GM23248 (cell line): ENCODE data around the gene KLHL40. TPM values are rescaled to one million over a fixed set of nuclear protein-coding genes. Genes with fewer than 3 reads are reported as not detected.

Experiments used
- DNase-seq: peaks from one replicate; pipeline ENCODE4 v3.0.0-alpha.2; 2015
- H2AFZ ChIP-seq: fragments of 200-600 bp; sonication (generic); 2 replicates; pipeline ENCODE4 v1.6.1; 2016; ENCODE audit warnings: antibody characterized with exemption
- H3F3A ChIP-seq: fragments of 200-600 bp; sonication (generic); 2 replicates; pipeline ENCODE4 v1.6.1; 2016; ENCODE audit warnings: mild to moderate bottlenecking, antibody characterized with exemption, mixed run types; ENCODE audit not compliant: insufficient read depth
- H3K27ac ChIP-seq: fragments of 200-600 bp; sonication (generic); 2 replicates; pipeline ENCODE4 v1.5.1; 2016; ENCODE audit warnings: mild to moderate bottlenecking
- H3K27me3 ChIP-seq: fragments of 200-600 bp; sonication (generic); replicated peaks from 2 replicates; pipeline ENCODE4 v1.6.1; 2016; ENCODE audit warnings: mild to moderate bottlenecking; ENCODE audit not compliant: insufficient read depth
- H3K36me3 ChIP-seq: fragments of 200-600 bp; sonication (generic); 2 replicates; pipeline ENCODE4 v1.6.1; 2016; ENCODE audit warnings: low read depth, mild to moderate bottlenecking
- H3K4me1 ChIP-seq: fragments of 200-600 bp; sonication (generic); 2 replicates; pipeline ENCODE4 v1.6.1; 2016; ENCODE audit warnings: mild to moderate bottlenecking; ENCODE audit not compliant: insufficient read depth
- H3K4me2 ChIP-seq: fragments of 200-600 bp; sonication (generic); one replicate; pipeline ENCODE4 v1.6.1; 2016; ENCODE audit warnings: mild to moderate bottlenecking; ENCODE audit not compliant: unreplicated experiment
- H3K4me3 ChIP-seq: fragments of 200-600 bp; sonication (generic); 2 replicates; pipeline ENCODE4 v1.5.1; 2016; ENCODE audit warnings: mild to moderate bottlenecking
- H3K79me2 ChIP-seq: fragments of 200-600 bp; sonication (generic); 2 replicates; pipeline ENCODE4 v1.6.1; 2016; ENCODE audit warnings: mild to moderate bottlenecking; ENCODE audit not compliant: insufficient read depth
- H3K9ac ChIP-seq: fragments of 200-600 bp; sonication (generic); 2 replicates; pipeline ENCODE4 v1.6.1; 2016; ENCODE audit warnings: mild to moderate bottlenecking
- H3K9me2 ChIP-seq: fragments of 200-600 bp; sonication (generic); 2 replicates; pipeline ENCODE4 v1.6.1; 2016; ENCODE audit warnings: mixed run types, mild to moderate bottlenecking, moderate library complexity; ENCODE audit not compliant: insufficient read depth
- H3K9me3 ChIP-seq: fragments of 200-600 bp; sonication (generic); one replicate; pipeline ENCODE4 v1.6.1; 2017; ENCODE audit warnings: low read depth
- H4K20me1 ChIP-seq: fragments of 200-600 bp; sonication (generic); 2 replicates; pipeline ENCODE4 v1.6.0; 2016; ENCODE audit not compliant: insufficient read depth
- EZH2 ChIP-seq: fragments of 200-600 bp; sonication (generic); IDR thresholded peaks from 2 replicates; pipeline ENCODE4 v1.6.1; 2018; ENCODE audit warnings: antibody characterized with exemption, mild to moderate bottlenecking; ENCODE audit not compliant: insufficient read depth, poor library complexity, severe bottlenecking
- EZH2phosphoT487 ChIP-seq: fragments of 200-600 bp; sonication (generic); IDR thresholded peaks from 2 replicates; pipeline ENCODE4 v1.6.1; 2018; ENCODE audit warnings: antibody characterized with exemption, moderate library complexity, mild to moderate bottlenecking, low read depth; ENCODE audit not compliant: insufficient read depth
- WGBS, 2 experiments: methylation state at CpG; one replicate each; pipeline ENCODE4 v1.1.6; 2015 to 2017; ENCODE audit warnings: low lambda C conversion rate in 2 of 2, low coverage in 1 of 2; ENCODE audit errors: missing lambda C conversion rate in 2 of 2; 5-methylcytosine and 5-hydroxymethylcytosine counted together
- in situ Hi-C: fragments of 300-500 bp; cut with MboI; formaldehyde crosslinking; loops from 2 replicates; pipeline ENCODE4 v1.15.0; 2020
- polyA plus RNA-seq: library from polyadenylated mRNA; unstranded; fragments of >200 nt; fragmentation: Nextera tagmentation; extraction: Ambion mirVana; gene quantifications from 2 replicates; pipeline ENCODE4 v1.2.1, GENCODE V29; 2016
- total RNA-seq: library from RNA; depleted of rRNA; stranded (reverse); fragments of >200 nt; shearing (Covaris generic); gene quantifications from 2 replicates; pipeline ENCODE4 v1.2.3, GENCODE V29; 2014

KLHL40 gene
- total and polyA plus RNA-seq, 2 experiments from 2014 or later: not detected

DNA sequence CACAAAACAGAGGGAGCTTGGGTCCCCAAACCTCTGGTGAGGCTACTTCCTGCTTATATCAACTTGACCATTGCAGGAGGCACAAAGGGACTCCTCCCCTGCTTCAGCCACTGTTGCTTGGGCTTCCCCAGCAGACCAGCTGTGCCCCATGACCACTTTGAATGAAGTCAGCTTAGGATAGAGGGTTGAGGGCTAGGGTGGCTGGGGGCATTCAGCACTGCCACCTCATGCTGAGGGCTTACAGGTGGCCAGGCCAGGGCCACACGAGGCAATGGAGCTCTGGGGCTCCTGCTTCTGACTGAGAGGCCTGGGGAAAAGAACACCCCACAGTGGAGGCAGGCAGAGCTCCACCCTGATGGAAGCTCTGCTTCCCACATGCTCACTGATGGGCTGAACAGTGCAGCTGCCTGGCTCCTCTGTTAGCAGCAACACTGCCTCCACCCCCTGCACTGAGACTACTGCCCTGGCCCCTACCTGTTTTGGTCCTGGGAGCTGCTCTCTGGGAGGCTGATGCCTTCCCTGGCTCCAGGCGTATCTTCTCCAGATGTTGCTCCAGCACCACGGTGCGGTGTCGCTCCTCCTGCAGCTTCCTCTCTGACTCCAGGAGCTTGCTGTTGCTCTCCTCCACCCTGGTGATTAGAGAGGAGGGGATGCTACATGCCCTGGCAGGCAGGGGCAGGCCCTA, 27.5 kb downstream of the KLHL40 start:
- Histone ChIP-seq H3K9ac (no peak overlapping the region), H3K9me2 (no peaks in the 10 kb centered on the region), H3K9me3 (no peaks in the 10 kb centered on the region), H3K4me3 (no peak overlapping the region), H2AFZ (no peak overlapping the region), H3K4me2 (no peak overlapping the region), H3K27me3 (no peaks in the 10 kb centered on the region; the same call in 1 of the 2 replicates), H3F3A (no peaks in the 10 kb centered on the region), H4K20me1 (no peaks in the 10 kb centered on the region), H3K79me2 (no peaks in the 10 kb centered on the region), H3K27ac (no peak overlapping the region), H3K4me1 (no peaks in the 10 kb centered on the region), H3K36me3 (no peaks in the 10 kb centered on the region)
- 55 to 67% methylated on average over 5 of the region's 5 CpGs for WGBS, 2 experiments
- no peak for DNase-seq
- in situ Hi-C loops: no loop called here
- TF ChIP-seq EZH2phosphoT487: no peak

DNA sequence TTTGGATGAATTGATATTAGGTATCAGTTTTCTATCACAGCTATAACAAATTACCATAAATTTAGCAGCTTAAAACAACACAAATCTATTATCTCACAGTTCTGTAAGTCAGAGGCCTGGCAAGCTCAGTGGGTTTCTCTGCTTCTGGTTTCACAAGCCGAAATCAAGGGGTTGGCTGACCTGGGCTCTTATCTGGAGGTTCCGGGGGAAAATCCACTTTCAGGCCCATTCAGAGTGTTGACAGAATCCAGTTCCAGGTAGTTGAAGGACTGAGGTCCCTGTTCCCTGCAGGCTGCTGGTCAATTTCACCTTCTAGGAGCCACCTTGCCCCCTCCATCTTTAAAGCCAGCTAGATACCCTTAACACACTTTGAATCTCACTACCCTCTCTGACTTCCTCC, 28.4 kb downstream of the KLHL40 start:
- Histone ChIP-seq H3K36me3 (no peaks in the 10 kb centered on the region), H4K20me1 (no peaks in the 10 kb centered on the region), H3K4me3 (no peak overlapping the region), H3K4me1 (no peaks in the 10 kb centered on the region), H3K9ac (no peak overlapping the region), H3K9me2 (no peaks in the 10 kb centered on the region), H3K27ac (no peak overlapping the region), H3K27me3 (no peaks in the 10 kb centered on the region; the same call in 1 of the 2 replicates), H2AFZ (no peak overlapping the region), H3F3A (no peaks in the 10 kb centered on the region), H3K79me2 (no peaks in the 10 kb centered on the region), H3K9me3 (no peaks in the 10 kb centered on the region), H3K4me2 (no peak overlapping the region)
- 74 to 80% methylated on average over 2 of the region's 2 CpGs for WGBS, 2 experiments
- in situ Hi-C loops: no loop called here
- DNase-seq: no peak
- TF ChIP-seq EZH2 (no peak), EZH2phosphoT487 (no peak)

DNA sequence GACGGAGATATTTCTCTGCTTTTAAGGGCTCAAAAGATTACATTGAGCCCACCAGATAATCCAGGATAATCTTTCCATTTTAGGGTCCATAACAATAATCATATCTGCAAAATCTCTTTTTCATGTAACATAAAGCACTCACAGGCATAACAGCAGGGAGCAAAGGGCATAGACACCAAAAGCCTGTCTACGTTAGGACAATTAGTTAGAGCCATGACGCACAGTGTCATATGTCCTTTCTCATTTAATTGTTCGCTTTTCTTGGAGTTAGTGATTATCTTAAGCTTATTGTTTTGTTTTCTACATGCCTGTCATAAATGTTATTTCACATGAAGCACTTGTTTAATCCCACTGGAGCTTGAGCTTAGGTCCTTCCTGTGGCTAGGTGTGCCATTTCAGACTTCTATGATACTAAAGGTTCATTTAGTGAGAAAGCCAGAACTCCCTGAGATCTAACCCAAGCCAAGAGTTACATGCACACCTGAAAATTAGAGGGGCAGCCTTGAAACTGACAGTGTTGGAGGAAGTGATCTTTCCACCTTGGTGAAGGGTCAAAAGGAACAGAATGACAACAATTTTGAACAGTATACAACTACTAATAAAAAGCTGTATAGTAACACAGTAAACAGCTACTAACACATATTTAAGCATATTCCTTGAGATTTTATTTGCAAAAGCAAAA, 29.0 kb downstream of the KLHL40 start:
- Histone ChIP-seq H3K36me3 (no peaks in the 10 kb centered on the region), H3K9me3 (no peaks in the 10 kb centered on the region), H3K9me2 (no peaks in the 10 kb centered on the region), H3K9ac (no peak overlapping the region), H3K79me2 (no peaks in the 10 kb centered on the region), H3K4me3 (no peak overlapping the region), H3F3A (no peaks in the 10 kb centered on the region), H2AFZ (no peak overlapping the region), H4K20me1 (no peaks in the 10 kb centered on the region), H3K4me1 (no peaks in the 10 kb centered on the region), H3K27me3 (no peaks in the 10 kb centered on the region; the same call in 1 of the 2 replicates), H3K27ac (no peak overlapping the region), H3K4me2 (no peak overlapping the region)
- no peak for DNase-seq
- no peak for TF ChIP-seq EZH2
- TF ChIP-seq EZH2phosphoT487: no peak
- WGBS, 2 experiments: 71 to 74% methylated on average over 4 of the region's 4 CpGs
- in situ Hi-C loops: no loop called here

DNA sequence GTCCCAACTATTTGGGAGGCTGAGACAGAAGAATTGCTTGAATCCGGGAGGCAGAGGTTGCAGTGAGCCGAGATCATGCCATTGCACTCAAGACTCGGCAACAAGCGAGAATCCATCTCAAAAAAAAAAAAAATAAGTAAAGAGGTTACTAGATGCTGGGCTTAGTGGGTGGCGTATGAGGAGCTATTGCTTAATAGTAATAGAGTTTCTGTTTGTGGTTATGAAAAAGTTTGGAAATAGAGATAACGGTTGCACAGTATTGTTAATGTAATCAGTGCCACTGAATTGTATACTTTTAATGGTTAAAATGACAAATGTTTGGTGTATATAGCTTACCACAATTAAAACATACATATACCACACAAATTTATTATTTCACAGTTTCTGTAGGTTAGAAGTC, 32.0 kb downstream of the KLHL40 start:
- Histone ChIP-seq H3K4me1 (no peaks in the 10 kb centered on the region), H3K9ac (no peak overlapping the region), H3K9me2 (no peaks in the 10 kb centered on the region), H3K4me3 (no peak overlapping the region), H3K9me3 (no peaks in the 10 kb centered on the region), H3K79me2 (no peaks in the 10 kb centered on the region), H3F3A (no peaks in the 10 kb centered on the region), H3K27ac (no peak overlapping the region), H4K20me1 (no peaks in the 10 kb centered on the region), H3K36me3 (no peaks in the 10 kb centered on the region), H2AFZ (no peak overlapping the region), H3K27me3 (peaks cover 10% of the 10 kb centered on the region), H3K4me2 (no peak overlapping the region)
- WGBS, 2 experiments: 71 to 80% methylated on average over 6 of the region's 6 CpGs
- TF ChIP-seq EZH2phosphoT487: no peak
- TF ChIP-seq EZH2: no peak
- in situ Hi-C loops: no loop called here
- DNase-seq: no peak
